ENCODE measurements around the gene ATP6V0B. TPM values are rescaled to one million over a fixed set of nuclear protein-coding genes. Genes with fewer than 3 reads are reported as not detected.

Gene ATP6V0B
- total RNA-seq, 1 experiment from 2014 or later, result 181 TPM

GRCh38 chr1:44013949-44014348 is 39.2 kb downstream of the ATP6V0B start:
- intact Hi-C loops (cut with micrococcal nuclease; ENCODE audit: unreplicated experiment), result no loop called here
- TF ChIP-seq CTCF (conservative IDR thresholded peaks at IDR 0.05; ENCODE audit: low read depth, low read length) (no peak), EZH2 (IDR thresholded peaks at IDR 0.05; ENCODE audit: borderline replicate concordance, low read depth, low read length, poor library complexity, severe bottlenecking) (no peak)
- ChIA-PET POLR2A (ENCODE audit: low non-redundant PET) (no interaction called here), CTCF (no interaction called here)
- Histone ChIP-seq H3K4me1 (ENCODE audit: insufficient read depth, low read length, poor library complexity, severe bottlenecking) (peaks cover 15% of the 10 kb centered on the region), H3K4me3 (ENCODE audit: low read depth, low read length, poor library complexity, severe bottlenecking) (no peak overlapping the region), H3K27ac (ENCODE audit: low read depth, low read length, poor library complexity, severe bottlenecking) (no peak overlapping the region), H3K9me3 (ENCODE audit: low read depth, low read length, poor library complexity, severe bottlenecking) (no peaks in the 10 kb centered on the region), H3K36me3 (ENCODE audit: insufficient read depth, low read length, poor library complexity, severe bottlenecking) (no peaks in the 10 kb centered on the region), H3K27me3 (replicated peaks; ENCODE audit: insufficient read depth, low read depth, low read length, poor library complexity) (no peaks in the 10 kb centered on the region)
- DNase-seq (ENCODE audit: low spot score), result no peak
- no TSS peak for BruUV-seq (replicated peaks)

DNA sequence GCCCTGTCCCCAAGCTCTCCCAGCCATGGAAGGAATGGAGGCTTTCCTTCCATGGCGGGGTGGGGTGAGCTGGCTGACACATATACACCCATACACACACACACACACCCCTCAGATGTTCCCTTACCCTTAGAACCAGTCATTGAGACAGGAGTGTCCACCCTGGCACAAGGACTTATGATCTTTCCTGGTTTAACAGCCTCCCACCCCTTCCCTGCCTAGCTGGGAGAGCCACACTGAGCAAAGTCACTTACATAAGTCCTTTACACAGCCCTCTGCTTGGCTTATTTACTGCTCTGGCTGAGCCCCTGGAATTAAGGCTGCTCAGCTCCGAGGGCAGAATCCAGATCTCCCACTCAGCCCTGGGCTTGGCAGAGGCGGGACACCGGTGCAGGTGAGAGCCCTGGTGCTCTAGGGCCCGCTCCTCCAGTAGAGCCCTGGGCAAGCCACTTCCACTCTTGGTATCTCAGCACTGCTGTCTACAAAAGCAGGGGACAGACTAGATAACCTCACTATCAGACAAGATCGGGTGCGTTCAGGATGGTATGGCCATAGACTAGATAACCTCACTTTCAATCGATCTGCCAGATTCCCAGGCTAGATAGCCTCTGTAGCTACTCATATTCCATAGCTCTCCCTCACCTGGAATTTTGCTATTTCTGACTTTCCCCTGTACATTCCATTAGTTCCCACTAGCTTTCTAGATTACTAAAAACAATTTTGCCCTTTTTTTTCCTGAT is 39.8 kb downstream of the ATP6V0B start:
- no peaks in the 10 kb centered on the region for H3K36me3 ChIP-seq (ENCODE audit: insufficient read depth, low read length, poor library complexity, severe bottlenecking)
- no peak overlapping the region for H3K27ac ChIP-seq (ENCODE audit: low read depth, low read length, poor library complexity, severe bottlenecking)
- no TSS peak for BruUV-seq (replicated peaks)
- intact Hi-C loops (cut with micrococcal nuclease; ENCODE audit: unreplicated experiment), result no loop called here
- H3K9me3 ChIP-seq (ENCODE audit: low read depth, low read length, poor library complexity, severe bottlenecking), result no peaks in the 10 kb centered on the region
- CTCF ChIA-PET, result interaction anchor here (0.5 kb wide), 1 partner anchor 26 kb away, joined by 4 read pairs; no protein-coding TSS in a partner anchor
- POLR2A ChIA-PET (ENCODE audit: low non-redundant PET), result interaction anchor here (0.5 kb wide), 1 partner anchor 16 kb away, joined by 4 read pairs; no protein-coding TSS in a partner anchor
- no peak overlapping the region for H3K4me3 ChIP-seq (ENCODE audit: low read depth, low read length, poor library complexity, severe bottlenecking)
- no peak for TF ChIP-seq EZH2 (IDR thresholded peaks at IDR 0.05; ENCODE audit: borderline replicate concordance, low read depth, low read length, poor library complexity, severe bottlenecking)
- no peak for TF ChIP-seq CTCF (conservative IDR thresholded peaks at IDR 0.05; ENCODE audit: low read depth, low read length)
- peaks cover 15% of the 10 kb centered on the region for H3K4me1 ChIP-seq (ENCODE audit: insufficient read depth, low read length, poor library complexity, severe bottlenecking)
- no peaks in the 10 kb centered on the region for H3K27me3 ChIP-seq (replicated peaks; ENCODE audit: insufficient read depth, low read depth, low read length, poor library complexity)
- DNase-seq (ENCODE audit: low spot score), result no peak

DNA sequence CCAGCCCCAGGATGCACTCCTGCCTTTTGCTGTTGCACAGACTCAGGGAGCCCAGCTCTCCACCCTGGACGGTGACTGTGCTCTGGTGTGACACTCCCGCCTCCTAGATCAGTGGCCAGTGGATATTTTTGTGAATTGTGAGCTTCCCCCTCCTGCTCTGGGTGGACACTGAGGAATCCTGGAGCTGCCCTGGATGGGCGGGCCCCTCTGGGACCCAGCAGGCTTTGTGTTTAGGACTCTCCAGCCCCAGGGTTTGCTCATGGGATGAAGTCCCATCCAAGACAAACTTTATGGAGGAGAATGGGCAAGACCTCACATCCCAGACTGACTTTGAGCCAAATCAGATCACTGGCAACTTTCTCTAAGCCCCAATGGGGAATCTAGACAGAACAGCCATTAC is 40.4 kb downstream of the ATP6V0B start:
- TF ChIP-seq CTCF (conservative IDR thresholded peaks at IDR 0.05; ENCODE audit: low read depth, low read length) (no peak), EZH2 (IDR thresholded peaks at IDR 0.05; ENCODE audit: borderline replicate concordance, low read depth, low read length, poor library complexity, severe bottlenecking) (no peak)
- Histone ChIP-seq H3K36me3 (ENCODE audit: insufficient read depth, low read length, poor library complexity, severe bottlenecking) (no peaks in the 10 kb centered on the region), H3K4me1 (ENCODE audit: insufficient read depth, low read length, poor library complexity, severe bottlenecking) (peaks cover 15% of the 10 kb centered on the region), H3K27me3 (replicated peaks; ENCODE audit: insufficient read depth, low read depth, low read length, poor library complexity) (no peaks in the 10 kb centered on the region), H3K9me3 (ENCODE audit: low read depth, low read length, poor library complexity, severe bottlenecking) (no peaks in the 10 kb centered on the region), H3K27ac (ENCODE audit: low read depth, low read length, poor library complexity, severe bottlenecking) (no peak overlapping the region), H3K4me3 (ENCODE audit: low read depth, low read length, poor library complexity, severe bottlenecking) (no peak overlapping the region)
- intact Hi-C loops (cut with micrococcal nuclease; ENCODE audit: unreplicated experiment), result no loop called here
- ChIA-PET CTCF (interaction anchor here (0.5 kb wide), 1 partner anchor 27 kb away, joined by 4 read pairs; no protein-coding TSS in a partner anchor), POLR2A (ENCODE audit: low non-redundant PET) (no interaction called here)
- DNase-seq (ENCODE audit: low spot score), result no peak
- no TSS peak for BruUV-seq (replicated peaks)

All from A673 (cell line).